Sigmoid colon (tissue), 7 donors: ENCODE results near the gene PAXX. TPM values are rescaled to one million over a fixed set of nuclear protein-coding genes. Genes with fewer than 3 reads are reported as not detected.

ENCODE experiments used
- DNase-seq: peaks from one replicate; pipeline ENCODE4 v3.0.0-alpha.2; 2019
- H3K27ac ChIP-seq, 4 donors: fragments of 200-600 bp; sonication (generic); one replicate each; pipeline ENCODE4 v1.5.1; 2016 to 2019; ENCODE audit warnings: mild to moderate bottlenecking in 1 of 4
- H3K27me3 ChIP-seq, 3 donors: fragments of 200-600 bp; sonication (generic); one replicate each; pipeline ENCODE4 v1.5.1; 2019; ENCODE audit warnings: mild to moderate bottlenecking in 1 of 3
- H3K36me3 ChIP-seq, 4 donors: fragments of 200-600 bp; sonication (generic); one replicate each; pipeline ENCODE4 v1.5.1; 2016 to 2019
- H3K4me1 ChIP-seq, 4 donors: fragments of 200-600 bp; sonication (generic); one replicate each; pipeline ENCODE4 v1.5.1; 2017 to 2019
- H3K4me3 ChIP-seq, 4 donors: fragments of 200-600 bp; sonication (generic); one replicate each; pipeline ENCODE4 v1.5.1; 2017 to 2019; ENCODE audit warnings: mild to moderate bottlenecking in 2 of 4, moderate library complexity in 1 of 4
- H3K9me3 ChIP-seq, 4 donors: fragments of 200-600 bp in 3 of 4; sonication (generic) in 3 of 4; one replicate each; pipeline versions ENCODE4 v1.5.1 to v1.6.1; 2013 to 2019
- EP300 ChIP-seq, 4 donors: sonication (generic); formaldehyde crosslinking; IDR thresholded peaks; one replicate each; pipeline ENCODE4 v1.6.1; 2017; ENCODE audit warnings: antibody characterized with exemption in 4 of 4
- POLR2A ChIP-seq, 2 donors: fragments of 450-650 bp; IDR thresholded peaks; one replicate each; pipeline ENCODE4 v1.6.1; 2016; ENCODE audit warnings: antibody characterized with exemption in 2 of 2, mild to moderate bottlenecking in 2 of 2, moderate library complexity in 2 of 2
- POLR2AphosphoS5 ChIP-seq, 4 donors: sonication (generic); formaldehyde crosslinking; IDR thresholded peaks; one replicate each; pipeline ENCODE4 v1.6.1; 2017; ENCODE audit warnings: antibody characterized with exemption in 4 of 4
- WGBS, 2 donors: extraction: QIAGEN DNeasy Blood & Tissue Kit; methylation state at CpG; one replicate each; pipeline ENCODE4 v1.1.7; 2013; 5-methylcytosine and 5-hydroxymethylcytosine counted together
- intact Hi-C: fragments of 100-400 bp; cut with DNase I; formaldehyde crosslinking; loops from one replicate; pipeline ENCODE4 v1.15.1; 2023
- polyA plus RNA-seq, 3 donors: library from polyadenylated mRNA; stranded (reverse); fragments of 200-250 nt; gene quantifications; one replicate each; pipeline ENCODE4 v1.2.3, GENCODE V29; 2013
- total RNA-seq, 4 donors: library from RNA; depleted of rRNA; stranded (reverse); fragments of >200 nt; gene quantifications; one replicate each; pipeline ENCODE4 v1.1.0, GENCODE V29; 2016
- TF ChIP-seq, protein P1 (sequence below), 4 experiments: fragments of 450-650 bp in 3 of 4; fragments of 200-600 bp in 1 of 4; IDR thresholded peaks; one replicate each; pipeline ENCODE4 v1.5.1; 2016 to 2019; ENCODE audit warnings: antibody characterized with exemption in 4 of 4, mild to moderate bottlenecking in 3 of 4, moderate library complexity in 2 of 4
- donor health status: healthy with polysubstance abuse.
- donor health status: Bipolar disorder and iron deficiency.
- donor health status: healthy.

The PAXX gene
- total and polyA plus RNA-seq, 7 donors: 28.0 to 80.9 (median 36.3) TPM

DNA sequence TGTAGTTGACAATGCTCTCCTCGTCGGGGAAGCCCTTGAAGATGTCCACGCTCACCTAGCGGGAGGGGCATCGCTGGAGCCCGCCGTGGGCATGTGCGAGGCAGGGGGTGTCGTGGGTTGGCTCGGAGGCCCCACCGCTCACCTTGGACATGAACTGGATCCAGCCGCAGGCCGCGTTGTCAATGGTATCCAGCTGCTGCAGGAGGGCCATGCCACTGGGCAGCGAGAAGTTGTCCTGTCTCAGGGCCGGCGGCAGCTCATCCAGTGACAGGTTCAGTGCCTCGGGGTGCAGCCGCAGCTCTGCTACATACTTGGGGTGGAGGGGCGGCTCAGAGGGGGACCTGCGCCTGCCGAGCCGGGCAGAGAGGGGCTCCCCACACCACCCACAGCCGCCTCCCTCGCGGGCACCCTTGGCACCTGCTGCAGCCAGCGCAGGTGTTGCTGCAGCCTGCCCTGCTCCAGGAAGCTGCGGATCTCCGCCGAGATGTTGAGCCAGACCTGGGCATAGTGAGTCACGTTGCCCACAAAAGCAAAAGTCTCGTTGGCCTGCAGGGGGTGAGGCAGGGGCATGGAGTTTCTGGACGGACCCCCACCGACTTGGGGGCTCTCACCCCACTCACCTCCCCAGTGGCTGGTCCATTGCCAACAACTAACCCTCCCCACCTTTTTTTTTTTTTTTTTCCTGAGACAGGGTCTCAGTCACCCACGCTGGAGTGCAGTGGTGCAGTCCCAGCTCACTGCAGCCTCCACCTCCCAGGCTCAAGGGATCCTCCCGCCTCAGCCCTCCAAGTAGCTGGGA, 26.7 kb downstream of the PAXX start:
- 93% methylated on average over 36 of the region's 36 CpGs for WGBS, 2 donors
- TF ChIP-seq EP300 (IDR thresholded peaks at IDR 0.05) (no peak), POLR2AphosphoS5 (IDR thresholded peaks at IDR 0.05) (no peak), POLR2A (IDR thresholded peaks at IDR 0.05) (no peak)
- TF ChIP-seq, protein P1, sequence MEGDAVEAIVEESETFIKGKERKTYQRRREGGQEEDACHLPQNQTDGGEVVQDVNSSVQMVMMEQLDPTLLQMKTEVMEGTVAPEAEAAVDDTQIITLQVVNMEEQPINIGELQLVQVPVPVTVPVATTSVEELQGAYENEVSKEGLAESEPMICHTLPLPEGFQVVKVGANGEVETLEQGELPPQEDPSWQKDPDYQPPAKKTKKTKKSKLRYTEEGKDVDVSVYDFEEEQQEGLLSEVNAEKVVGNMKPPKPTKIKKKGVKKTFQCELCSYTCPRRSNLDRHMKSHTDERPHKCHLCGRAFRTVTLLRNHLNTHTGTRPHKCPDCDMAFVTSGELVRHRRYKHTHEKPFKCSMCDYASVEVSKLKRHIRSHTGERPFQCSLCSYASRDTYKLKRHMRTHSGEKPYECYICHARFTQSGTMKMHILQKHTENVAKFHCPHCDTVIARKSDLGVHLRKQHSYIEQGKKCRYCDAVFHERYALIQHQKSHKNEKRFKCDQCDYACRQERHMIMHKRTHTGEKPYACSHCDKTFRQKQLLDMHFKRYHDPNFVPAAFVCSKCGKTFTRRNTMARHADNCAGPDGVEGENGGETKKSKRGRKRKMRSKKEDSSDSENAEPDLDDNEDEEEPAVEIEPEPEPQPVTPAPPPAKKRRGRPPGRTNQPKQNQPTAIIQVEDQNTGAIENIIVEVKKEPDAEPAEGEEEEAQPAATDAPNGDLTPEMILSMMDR (IDR thresholded peaks at IDR 0.05): no peak
- intact Hi-C loops: no loop called here
- Histone ChIP-seq H3K4me1 (no peaks in the 10 kb centered on the region), H3K9me3 (no peaks in the 10 kb centered on the region), H3K27me3 (no peaks in the 10 kb centered on the region), H3K27ac (no peak overlapping the region), H3K36me3 (peaks cover 0 to 39% (median 7%) of the 10 kb centered on the region in 4 donors), H3K4me3 (no peak overlapping the region)
- DNase-seq: no peak

DNA sequence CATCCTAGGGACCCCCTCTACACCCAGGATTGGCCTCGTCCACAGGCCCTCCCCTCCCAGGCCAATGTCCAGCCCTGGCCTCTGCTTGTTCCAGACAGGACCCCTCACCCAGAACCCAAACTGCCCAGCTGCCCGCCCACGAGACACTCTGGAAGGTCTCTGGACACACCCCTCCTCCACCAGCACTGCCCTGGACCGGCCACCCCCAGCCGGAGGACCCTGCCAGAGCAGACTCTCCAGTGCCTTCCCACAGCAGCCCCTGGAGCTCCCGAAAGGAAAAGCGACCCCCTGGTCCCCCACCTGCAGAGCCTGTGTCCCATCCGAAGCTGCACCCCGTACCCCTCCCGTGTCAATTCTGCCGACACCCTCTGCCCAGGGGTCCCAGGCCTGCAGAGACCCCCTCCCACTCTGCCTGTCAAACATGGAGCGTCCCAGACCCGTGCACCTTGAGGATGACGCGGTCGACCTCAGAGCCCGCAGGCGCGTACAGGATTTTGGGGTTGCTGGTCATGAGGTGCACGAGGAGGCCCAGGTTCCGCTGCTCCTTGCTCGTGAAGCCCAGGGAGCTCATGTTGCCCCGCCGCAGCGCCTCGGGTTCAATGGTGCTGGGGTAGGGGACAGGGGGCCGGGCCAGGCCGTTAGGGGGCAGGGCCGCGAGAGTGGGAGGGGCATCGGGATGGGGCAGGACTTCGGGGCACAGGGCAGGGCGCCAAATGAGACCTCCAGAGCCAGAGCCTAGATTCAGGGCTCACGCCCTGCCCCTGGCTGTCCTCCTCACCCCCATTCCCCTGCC, 27.9 kb downstream of the PAXX start:
- Histone ChIP-seq H3K27ac (no peak overlapping the region), H3K9me3 (no peaks in the 10 kb centered on the region), H3K4me3 (no peak overlapping the region), H3K4me1 (no peaks in the 10 kb centered on the region), H3K27me3 (no peaks in the 10 kb centered on the region), H3K36me3 (peaks cover 0 to 30% (median 4%) of the 10 kb centered on the region in 4 donors)
- DNase-seq: no peak
- intact Hi-C loops: no loop called here
- 93 to 94% methylated on average over 34 of the region's 34 CpGs for WGBS, 2 donors
- TF ChIP-seq, protein P1 (IDR thresholded peaks at IDR 0.05): no peak
- TF ChIP-seq POLR2AphosphoS5 (IDR thresholded peaks at IDR 0.05) (no peak), POLR2A (IDR thresholded peaks at IDR 0.05) (no peak), EP300 (IDR thresholded peaks at IDR 0.05) (no peak)

DNA sequence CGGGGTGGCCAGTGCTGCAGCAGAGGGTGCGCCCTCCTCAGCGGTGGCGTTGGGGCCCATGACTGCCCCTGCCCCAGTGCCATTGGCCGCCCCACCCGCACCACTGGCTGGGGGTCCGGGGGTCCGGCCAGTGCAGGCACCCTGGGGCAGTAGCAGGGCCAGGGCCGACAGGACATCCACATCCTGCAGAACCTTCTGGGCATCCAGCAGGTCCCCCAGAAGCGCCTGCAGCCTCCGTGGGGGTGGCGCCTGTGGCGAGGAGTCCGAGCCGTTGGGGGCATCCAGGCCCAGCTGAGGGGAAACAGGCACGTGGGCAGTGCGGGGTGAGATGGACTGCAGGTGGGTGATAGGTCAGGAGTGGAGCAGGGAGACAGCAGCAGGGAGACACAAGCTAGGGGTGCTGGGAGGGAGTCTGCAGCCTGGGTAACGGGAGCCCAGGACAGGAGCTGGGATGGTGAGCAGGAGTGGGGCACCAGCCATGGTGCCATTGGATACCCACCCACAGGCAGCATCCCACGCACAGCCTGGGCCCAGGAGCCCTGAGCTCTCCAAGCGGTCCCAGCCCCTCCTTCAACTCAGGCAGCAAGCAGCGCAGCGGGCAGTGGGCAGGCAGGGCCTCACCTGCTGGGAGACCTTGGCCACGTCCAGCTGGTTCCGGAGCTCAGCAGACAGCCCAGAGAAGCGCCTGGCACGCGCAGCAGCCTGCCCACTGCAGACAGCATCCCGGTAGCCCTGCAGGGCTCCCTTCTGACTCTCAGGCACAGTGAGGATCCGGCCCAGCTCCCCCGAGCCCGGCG, 28.7 kb downstream of the PAXX start:
- H3K4me3 ChIP-seq: no peak overlapping the region
- DNase-seq: no peak
- H3K36me3 ChIP-seq: peaks cover 0 to 21% (median 3%) of the 10 kb centered on the region in 4 donors
- WGBS, 2 donors: 82 to 94% methylated on average over 32 of the region's 32 CpGs
- H3K27me3 ChIP-seq: no peaks in the 10 kb centered on the region
- TF ChIP-seq EP300 (IDR thresholded peaks at IDR 0.05) (no peak), POLR2A (IDR thresholded peaks at IDR 0.05) (no peak), POLR2AphosphoS5 (IDR thresholded peaks at IDR 0.05) (no peak)
- TF ChIP-seq, protein P1 (IDR thresholded peaks at IDR 0.05): no peak
- intact Hi-C loops: no loop called here
- no peak overlapping the region for H3K27ac ChIP-seq
- peaks cover 0 to 4% (median 2%) of the 10 kb centered on the region in 4 donors for H3K4me1 ChIP-seq
- no peaks in the 10 kb centered on the region for H3K9me3 ChIP-seq

DNA sequence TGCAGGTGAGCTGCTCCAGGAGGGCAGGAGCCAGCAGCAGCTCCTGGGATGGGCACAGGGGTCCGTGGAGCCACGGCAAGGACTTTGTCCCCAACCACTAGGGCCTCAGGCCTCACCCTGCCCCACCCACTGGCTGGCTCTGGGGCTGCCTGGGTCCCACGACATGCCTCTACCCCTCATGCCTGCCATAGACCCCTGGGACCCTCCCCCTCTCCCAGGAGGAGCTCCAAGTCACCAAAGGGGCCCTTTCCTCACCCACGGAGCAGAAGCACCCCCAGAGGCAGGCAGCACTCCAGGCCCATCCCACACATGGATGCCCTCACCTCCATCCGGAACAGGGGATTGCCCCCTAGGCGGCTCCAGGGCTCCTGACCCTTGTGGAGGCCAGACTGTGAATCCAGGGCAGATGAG, 29.4 kb downstream of the PAXX start:
- DNase-seq: no peak
- peaks cover 0 to 15% (median 3%) of the 10 kb centered on the region in 4 donors for H3K36me3 ChIP-seq
- whole genome bisulfite sequencing, 2 donors: 33 to 82% methylated on average over 6 of the region's 6 CpGs

More for the DNA sequence above, 29.4 kb downstream of the PAXX start:
- Histone ChIP-seq H3K27me3 (no peaks in the 10 kb centered on the region), H3K4me3 (no peak overlapping the region), H3K4me1 (peaks cover 0 to 10% (median 7%) of the 10 kb centered on the region in 4 donors), H3K27ac (no peak overlapping the region), H3K9me3 (no peaks in the 10 kb centered on the region)
- intact Hi-C loops: no loop called here
- TF ChIP-seq EP300 (IDR thresholded peaks at IDR 0.05) (no peak), POLR2A (IDR thresholded peaks at IDR 0.05) (no peak), POLR2AphosphoS5 (IDR thresholded peaks at IDR 0.05) (no peak)
- TF ChIP-seq, protein P1 (IDR thresholded peaks at IDR 0.05): no peak
